ENCODE results near the gene TANGO2. TPM values are rescaled to one million over a fixed set of nuclear protein-coding genes. Genes with fewer than 3 reads are reported as not detected.
A peak's percentile ranks its signal among the peaks of the same experiment; 100 is the strongest.

TANGO2 gene
- total and polyA plus RNA-seq, 9 of the 15 experiments (the other 6 are each of a cell fraction or from before 2014, with no cell fraction given), result 15.5 to 94.9 (median 70.1) TPM

- TF ChIP-seq ZNF12 (CRISPR knock-in tag; IDR thresholded peaks at IDR 0.05), result 0 out of 2 replicates have a peak, but pooled peaks have one; percentile 7
- no peak for TF ChIP-seq ZNF121 (CRISPR knock-in tag; conservative IDR thresholded peaks at IDR 0.05)
- peak; percentile 51; the same call in 1 of the 2 replicates for TF ChIP-seq POLR2G (IDR thresholded peaks at IDR 0.05; ENCODE audit: low read depth, low read length)
- no peak for TF ChIP-seq ARHGAP35 (IDR thresholded peaks at IDR 0.05; ENCODE audit: partially characterized antibody)
- TF ChIP-seq ZNF175 (CRISPR knock-in tag; IDR thresholded peaks at IDR 0.05; ENCODE audit: low read depth), result no peak
- no peak for TF ChIP-seq NFIX (CRISPR knock-in tag; IDR thresholded peaks at IDR 0.05; ENCODE audit: low read depth)
- TF ChIP-seq NR1H2 (CRISPR knock-in tag; IDR thresholded peaks at IDR 0.05), result no peak
- TF ChIP-seq, protein P1, sequence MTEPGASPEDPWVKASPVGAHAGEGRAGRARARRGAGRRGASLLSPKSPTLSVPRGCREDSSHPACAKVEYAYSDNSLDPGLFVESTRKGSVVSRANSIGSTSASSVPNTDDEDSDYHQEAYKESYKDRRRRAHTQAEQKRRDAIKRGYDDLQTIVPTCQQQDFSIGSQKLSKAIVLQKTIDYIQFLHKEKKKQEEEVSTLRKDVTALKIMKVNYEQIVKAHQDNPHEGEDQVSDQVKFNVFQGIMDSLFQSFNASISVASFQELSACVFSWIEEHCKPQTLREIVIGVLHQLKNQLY (CRISPR knock-in tag; conservative IDR thresholded peaks at IDR 0.05), result no peak
- TF ChIP-seq, protein P2, sequence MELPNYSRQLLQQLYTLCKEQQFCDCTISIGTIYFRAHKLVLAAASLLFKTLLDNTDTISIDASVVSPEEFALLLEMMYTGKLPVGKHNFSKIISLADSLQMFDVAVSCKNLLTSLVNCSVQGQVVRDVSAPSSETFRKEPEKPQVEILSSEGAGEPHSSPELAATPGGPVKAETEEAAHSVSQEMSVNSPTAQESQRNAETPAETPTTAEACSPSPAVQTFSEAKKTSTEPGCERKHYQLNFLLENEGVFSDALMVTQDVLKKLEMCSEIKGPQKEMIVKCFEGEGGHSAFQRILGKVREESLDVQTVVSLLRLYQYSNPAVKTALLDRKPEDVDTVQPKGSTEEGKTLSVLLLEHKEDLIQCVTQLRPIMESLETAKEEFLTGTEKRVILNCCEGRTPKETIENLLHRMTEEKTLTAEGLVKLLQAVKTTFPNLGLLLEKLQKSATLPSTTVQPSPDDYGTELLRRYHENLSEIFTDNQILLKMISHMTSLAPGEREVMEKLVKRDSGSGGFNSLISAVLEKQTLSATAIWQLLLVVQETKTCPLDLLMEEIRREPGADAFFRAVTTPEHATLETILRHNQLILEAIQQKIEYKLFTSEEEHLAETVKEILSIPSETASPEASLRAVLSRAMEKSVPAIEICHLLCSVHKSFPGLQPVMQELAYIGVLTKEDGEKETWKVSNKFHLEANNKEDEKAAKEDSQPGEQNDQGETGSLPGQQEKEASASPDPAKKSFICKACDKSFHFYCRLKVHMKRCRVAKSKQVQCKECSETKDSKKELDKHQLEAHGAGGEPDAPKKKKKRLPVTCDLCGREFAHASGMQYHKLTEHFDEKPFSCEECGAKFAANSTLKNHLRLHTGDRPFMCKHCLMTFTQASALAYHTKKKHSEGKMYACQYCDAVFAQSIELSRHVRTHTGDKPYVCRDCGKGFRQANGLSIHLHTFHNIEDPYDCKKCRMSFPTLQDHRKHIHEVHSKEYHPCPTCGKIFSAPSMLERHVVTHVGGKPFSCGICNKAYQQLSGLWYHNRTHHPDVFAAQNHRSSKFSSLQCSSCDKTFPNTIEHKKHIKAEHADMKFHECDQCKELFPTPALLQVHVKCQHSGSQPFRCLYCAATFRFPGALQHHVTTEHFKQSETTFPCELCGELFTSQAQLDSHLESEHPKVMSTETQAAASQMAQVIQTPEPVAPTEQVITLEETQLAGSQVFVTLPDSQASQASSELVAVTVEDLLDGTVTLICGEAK (IDR thresholded peaks at IDR 0.05), result no peak
- TF ChIP-seq, protein P2 (CRISPR knock-in tag; IDR thresholded peaks at IDR 0.05), result no peak
- 0 out of 2 replicates have a peak, but pooled peaks have one; percentile 35 for TF ChIP-seq NFATC3 (IDR thresholded peaks at IDR 0.05)
- TF ChIP-seq, protein P3, sequence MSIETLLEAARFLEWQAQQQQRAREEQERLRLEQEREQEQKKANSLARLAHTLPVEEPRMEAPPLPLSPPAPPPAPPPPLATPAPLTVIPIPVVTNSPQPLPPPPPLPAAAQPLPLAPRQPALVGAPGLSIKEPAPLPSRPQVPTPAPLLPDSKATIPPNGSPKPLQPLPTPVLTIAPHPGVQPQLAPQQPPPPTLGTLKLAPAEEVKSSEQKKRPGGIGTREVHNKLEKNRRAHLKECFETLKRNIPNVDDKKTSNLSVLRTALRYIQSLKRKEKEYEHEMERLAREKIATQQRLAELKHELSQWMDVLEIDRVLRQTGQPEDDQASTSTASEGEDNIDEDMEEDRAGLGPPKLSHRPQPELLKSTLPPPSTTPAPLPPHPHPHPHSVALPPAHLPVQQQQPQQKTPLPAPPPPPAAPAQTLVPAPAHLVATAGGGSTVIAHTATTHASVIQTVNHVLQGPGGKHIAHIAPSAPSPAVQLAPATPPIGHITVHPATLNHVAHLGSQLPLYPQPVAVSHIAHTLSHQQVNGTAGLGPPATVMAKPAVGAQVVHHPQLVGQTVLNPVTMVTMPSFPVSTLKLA (conservative IDR thresholded peaks at IDR 0.05), result no peak
- no peak for TF ChIP-seq POLR3G (IDR thresholded peaks at IDR 0.05; ENCODE audit: extremely low read depth, insufficient read length, insufficient replicate concordance)
- no peak for TF ChIP-seq DMBX1 (CRISPR knock-in tag; IDR thresholded peaks at IDR 0.05; ENCODE audit: borderline replicate concordance)
- TF ChIP-seq TSC22D4 (tag; IDR thresholded peaks at IDR 0.05), result no peak
- peak; percentile 23; the same call in 1 of the 2 replicates for TF ChIP-seq POLR2AphosphoS2 (IDR thresholded peaks at IDR 0.05; ENCODE audit: low read length)
Measured at GRCh38 chr22:20101638-20102037, 80.7 kb downstream of the TANGO2 start (continued).

All from K562 (cell line).